Stimulated activated CD4-positive, alpha-beta T cell treated with anti-CD3 and anti-CD28 coated beads, Interleukin-2, amount 100 ng/mL, for 24 hours (primary cell): Measurements from ENCODE around the gene CAPN5.
"Not testable (repeated sequence)": the region's sequence is repeated elsewhere in the genome, so short reads cannot be mapped to it uniquely, and the experiment has no call there.

ENCODE experiments used
- DNase-seq, 2 donors: peaks; one replicate each; pipeline ENCODE4 v3.0.0-alpha.2; 2020

CAPN5 gene

GRCh38 chr11:77084581-77085191 lies 17.9 kb downstream of the CAPN5 start:
- no peak for DNase-seq

- DNase-seq: no peak
Measured at GRCh38 chr11:77085652-77086051, 18.9 kb downstream of the CAPN5 start.

- no peak for DNase-seq
Measured at GRCh38 chr11:77086521-77087472, 20.0 kb downstream of the CAPN5 start.

- DNase-seq: no peak
Measured at GRCh38 chr11:77087723-77088225, 21.0 kb downstream of the CAPN5 start.

GRCh38 chr11:77088236-77089003 lies 21.6 kb downstream of the CAPN5 start:
- no peak for DNase-seq

- DNase-seq: no peak
Measured at GRCh38 chr11:77089004-77089545, 22.3 kb downstream of the CAPN5 start.

- DNase-seq: no peak
Measured at GRCh38 chr11:77090046-77090372, 23.2 kb downstream of the CAPN5 start.

- DNase-seq: no peak
Measured at GRCh38 chr11:77090373-77091111, 23.8 kb downstream of the CAPN5 start.

- peak; percentile 81 to 85 for DNase-seq
Measured at GRCh38 chr11:77091146-77091940, 24.6 kb downstream of the CAPN5 start.

GRCh38 chr11:77092382-77092781 lies 25.6 kb downstream of the CAPN5 start:
- DNase-seq: no peak

GRCh38 chr11:77093056-77093891 lies 26.5 kb downstream of the CAPN5 start:
- no peak for DNase-seq

- DNase-seq: no peak
Measured at GRCh38 chr11:77093987-77094840, 27.4 kb downstream of the CAPN5 start.

- DNase-seq: no peak
Measured at GRCh38 chr11:77094841-77095365, 28.1 kb downstream of the CAPN5 start.

GRCh38 chr11:77095551-77096490 lies 29.1 kb downstream of the CAPN5 start:
- no peak for DNase-seq

GRCh38 chr11:77096591-77097019 lies 29.8 kb downstream of the CAPN5 start:
- DNase-seq: no peak

- not testable (repeated sequence) for DNase-seq
Measured at GRCh38 chr11:77097180-77097579, 30.4 kb downstream of the CAPN5 start.

GRCh38 chr11:77100166-77101042 lies 33.6 kb downstream of the CAPN5 start:
- no peak for DNase-seq
